ENCODE results near the gene ATL2.

The ATL2 gene

DNA sequence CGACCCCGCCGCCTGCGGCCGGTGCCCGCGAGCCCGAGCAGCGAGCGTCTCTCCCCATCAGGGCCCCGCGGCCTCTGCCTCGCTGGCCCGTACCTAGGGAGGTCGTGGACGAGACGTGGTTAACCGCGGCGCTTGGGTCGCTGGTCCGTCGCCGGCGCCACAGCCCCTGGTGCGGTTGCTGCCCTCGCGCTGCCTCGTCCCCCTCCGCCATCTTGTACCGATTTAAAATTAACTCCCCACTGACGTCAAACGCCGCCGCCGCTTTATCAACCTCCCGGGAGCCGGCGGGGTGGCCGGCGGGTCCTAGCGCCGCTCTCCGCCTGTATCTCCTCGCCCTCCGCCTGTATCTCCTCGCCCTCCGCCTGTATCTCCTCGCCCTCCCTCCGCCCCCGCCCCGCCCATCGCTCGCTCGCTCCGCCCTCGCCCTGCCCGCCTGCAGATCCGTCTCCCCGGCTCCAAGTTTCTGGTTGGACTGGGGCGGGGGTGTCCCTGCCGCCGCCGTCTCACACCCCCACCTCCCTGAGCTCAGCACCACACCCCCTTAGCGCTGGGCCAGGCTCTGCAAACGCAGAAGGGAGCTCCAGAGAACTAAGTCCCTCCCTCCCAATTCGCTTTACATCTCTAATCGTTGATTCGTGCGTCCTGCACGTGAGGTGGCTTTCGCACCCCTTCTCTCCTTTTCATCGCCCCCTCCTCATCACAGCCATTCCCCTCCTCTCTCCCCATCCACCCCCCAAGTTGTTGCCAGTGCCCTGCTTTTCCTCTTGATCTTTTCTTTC, at the start of gene ATL2:
ATL2 (minus strand) TSS at position 224 of the 779 bp plus-strand sequence; CDS start at position 211, 13 bp downstream.
- peak within 1 kb of the TSS; percentile 97 to 98 for H3K27ac ChIP-seq
- DNase-seq (ENCODE audit: low spot score), result peak; percentile 95
- TF ChIP-seq, protein P1, sequence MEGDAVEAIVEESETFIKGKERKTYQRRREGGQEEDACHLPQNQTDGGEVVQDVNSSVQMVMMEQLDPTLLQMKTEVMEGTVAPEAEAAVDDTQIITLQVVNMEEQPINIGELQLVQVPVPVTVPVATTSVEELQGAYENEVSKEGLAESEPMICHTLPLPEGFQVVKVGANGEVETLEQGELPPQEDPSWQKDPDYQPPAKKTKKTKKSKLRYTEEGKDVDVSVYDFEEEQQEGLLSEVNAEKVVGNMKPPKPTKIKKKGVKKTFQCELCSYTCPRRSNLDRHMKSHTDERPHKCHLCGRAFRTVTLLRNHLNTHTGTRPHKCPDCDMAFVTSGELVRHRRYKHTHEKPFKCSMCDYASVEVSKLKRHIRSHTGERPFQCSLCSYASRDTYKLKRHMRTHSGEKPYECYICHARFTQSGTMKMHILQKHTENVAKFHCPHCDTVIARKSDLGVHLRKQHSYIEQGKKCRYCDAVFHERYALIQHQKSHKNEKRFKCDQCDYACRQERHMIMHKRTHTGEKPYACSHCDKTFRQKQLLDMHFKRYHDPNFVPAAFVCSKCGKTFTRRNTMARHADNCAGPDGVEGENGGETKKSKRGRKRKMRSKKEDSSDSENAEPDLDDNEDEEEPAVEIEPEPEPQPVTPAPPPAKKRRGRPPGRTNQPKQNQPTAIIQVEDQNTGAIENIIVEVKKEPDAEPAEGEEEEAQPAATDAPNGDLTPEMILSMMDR (IDR thresholded peaks at IDR 0.05), result no peak
- peak within 1 kb of the TSS; percentile 90 for H3K4me3 ChIP-seq

DNA sequence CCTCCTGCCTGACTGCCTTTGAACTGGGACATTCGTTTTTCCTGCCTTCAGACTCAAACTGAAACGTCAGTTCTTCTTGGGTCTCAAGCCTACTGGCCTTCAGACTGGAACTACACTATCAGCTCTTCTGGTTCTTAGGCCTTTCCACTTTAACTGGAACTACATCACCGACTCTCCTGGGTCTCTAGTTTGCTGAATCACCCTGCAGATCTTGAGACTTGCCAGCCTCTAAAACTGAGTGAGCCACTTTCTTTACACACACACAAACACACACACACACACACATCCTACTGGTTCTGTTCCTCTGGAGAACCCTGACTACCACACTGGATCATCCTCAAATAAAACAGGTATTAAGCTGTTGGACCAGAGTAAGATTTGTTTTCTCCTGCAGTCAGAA, 46.7 kb upstream of the ATL2 start:
- Histone ChIP-seq H3K27ac (no peak overlapping the region), H3K4me3 (no peak overlapping the region)
- TF ChIP-seq, protein P1 (IDR thresholded peaks at IDR 0.05), result no peak
- no peak for DNase-seq (ENCODE audit: low spot score)

DNA sequence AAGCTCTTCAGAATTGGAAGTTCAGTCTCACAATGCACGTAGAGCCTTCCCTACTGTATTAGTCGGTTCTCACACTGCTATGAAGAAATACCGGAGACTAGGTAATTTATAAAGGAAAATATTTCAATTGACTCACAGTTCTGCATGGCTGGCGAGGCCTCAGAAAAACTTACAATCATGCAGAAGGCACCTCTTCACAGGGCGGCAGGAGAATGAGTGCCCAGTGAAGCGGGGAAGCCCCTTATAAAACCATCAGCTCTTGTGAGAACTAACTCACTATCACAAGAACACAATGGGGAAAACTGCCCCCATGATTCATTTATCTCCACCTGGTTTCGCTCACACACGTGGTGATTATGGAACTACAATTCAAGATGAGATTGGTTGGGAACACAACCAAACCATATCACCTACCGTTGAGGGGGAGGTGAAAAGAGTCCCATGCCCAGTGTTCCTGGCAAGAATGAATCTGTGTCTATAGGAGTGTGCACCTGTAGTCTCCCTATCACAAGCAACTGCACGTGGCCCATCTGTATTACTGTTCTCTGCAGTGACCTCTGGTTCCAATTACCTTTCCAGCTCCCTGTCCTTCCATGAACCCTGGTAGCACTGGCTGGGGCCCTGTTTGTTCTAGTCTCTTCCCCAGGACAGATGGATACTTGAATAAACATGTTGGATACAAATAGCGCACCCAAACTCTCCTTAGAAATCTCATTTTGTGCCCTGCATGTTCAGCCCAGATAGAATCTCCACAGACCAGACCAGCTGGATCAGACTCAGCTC, 44.4 kb upstream of the ATL2 start:
- Histone ChIP-seq H3K4me3 (no peak overlapping the region), H3K27ac (no peak overlapping the region)
- TF ChIP-seq, protein P1 (IDR thresholded peaks at IDR 0.05), result no peak
- no peak for DNase-seq (ENCODE audit: low spot score)

DNA sequence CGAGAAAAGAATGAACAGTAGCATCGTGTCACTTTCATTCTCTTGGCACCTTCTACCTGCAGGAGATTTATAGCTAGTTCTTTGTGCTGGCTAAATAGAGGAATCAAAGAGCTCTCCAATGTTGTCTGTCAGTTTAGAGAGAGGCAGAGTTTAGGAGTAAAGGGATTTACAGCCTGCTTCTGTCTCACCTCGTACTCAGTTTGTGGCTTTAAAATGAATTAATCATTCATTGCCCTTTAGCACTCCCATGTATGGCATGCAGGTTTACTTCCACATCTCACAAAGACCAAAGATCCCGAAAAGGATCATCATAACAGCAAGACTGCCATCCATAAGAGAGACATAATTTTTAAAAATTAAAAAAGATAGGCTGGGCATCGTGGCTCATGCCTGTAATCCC, 42.4 kb upstream of the ATL2 start:
- Histone ChIP-seq H3K27ac (no peak overlapping the region), H3K4me3 (no peak overlapping the region)
- TF ChIP-seq, protein P1 (IDR thresholded peaks at IDR 0.05), result no peak
- no peak for DNase-seq (ENCODE audit: low spot score)

DNA sequence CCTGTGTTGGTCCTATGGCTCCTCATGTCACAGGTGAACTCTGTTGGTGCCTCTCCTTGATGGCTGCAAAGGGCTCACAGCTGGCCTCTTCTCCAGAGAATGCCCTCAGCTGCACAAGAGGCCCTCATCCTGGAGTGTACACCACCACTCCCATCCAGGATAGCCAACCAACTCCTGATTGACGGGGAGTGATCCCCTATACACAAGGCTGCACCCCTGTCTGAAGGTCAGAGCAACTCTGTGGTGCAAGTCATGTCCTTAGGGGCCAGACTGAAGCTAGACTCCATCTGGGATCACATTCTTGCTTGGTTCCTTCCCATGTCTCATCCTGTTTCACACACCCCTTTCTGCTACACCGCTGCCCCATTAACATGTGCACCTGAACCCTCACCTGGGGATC, 41.7 kb upstream of the ATL2 start:
- H3K27ac ChIP-seq, result no peak overlapping the region
- TF ChIP-seq, protein P1 (IDR thresholded peaks at IDR 0.05), result no peak
- DNase-seq (ENCODE audit: low spot score), result no peak

DNA sequence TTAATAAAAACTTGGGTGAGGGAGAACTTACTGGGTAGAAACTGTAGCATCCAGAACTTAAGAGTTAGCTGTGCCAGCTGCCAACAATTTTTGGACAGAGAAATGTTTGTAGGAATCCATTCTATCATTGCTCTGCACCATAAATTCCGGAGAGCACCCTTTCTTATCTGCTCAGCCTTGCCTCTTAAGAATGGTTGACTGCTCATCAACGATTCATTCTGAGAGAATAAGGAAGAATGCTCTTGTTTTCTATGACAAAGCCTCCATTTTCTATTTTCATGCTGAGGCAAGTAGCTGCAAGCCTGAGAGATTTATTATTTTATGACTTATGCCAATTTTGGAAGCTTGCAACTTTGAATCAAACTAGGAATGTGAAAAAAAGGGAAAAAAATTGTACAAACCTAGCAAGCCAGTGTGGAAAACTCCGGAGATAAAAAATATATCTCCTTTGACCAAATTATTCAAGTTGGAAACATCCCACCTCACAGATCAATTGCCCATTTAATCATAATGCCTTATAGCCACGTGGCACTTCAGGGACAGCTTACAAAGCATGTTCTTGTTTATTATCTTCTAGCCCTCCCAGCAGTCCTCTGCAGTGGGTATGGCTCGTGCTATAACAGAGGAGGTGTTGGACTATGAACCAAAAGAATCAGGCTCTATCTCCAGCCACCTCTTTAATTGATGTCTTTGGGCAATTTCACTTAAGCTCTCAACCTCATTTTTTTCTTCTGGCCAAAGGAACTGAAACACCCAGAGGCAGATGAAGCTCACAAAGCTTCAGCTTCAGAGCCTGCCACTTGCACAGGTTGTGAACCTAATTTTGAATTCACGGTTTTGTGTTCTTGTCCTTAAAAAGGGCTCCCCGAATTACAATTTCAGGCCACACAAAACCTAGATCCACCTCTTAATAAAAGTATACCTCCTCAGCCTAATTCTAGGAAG, 40.9 kb upstream of the ATL2 start:
- H3K27ac ChIP-seq, result no peak overlapping the region
- H3K4me3 ChIP-seq, result no peak overlapping the region
- TF ChIP-seq, protein P1 (IDR thresholded peaks at IDR 0.05), result no peak
- DNase-seq (ENCODE audit: low spot score), result no peak

More for the DNA sequence above, 41.7 kb upstream of the ATL2 start:
- no peak overlapping the region for H3K4me3 ChIP-seq

Measured in coronary artery (tissue), 2 donors.